Measurements from ENCODE around the gene TRIM68.

Gene TRIM68

GRCh38 chr11:4576880-4577279, 31.2 kb downstream of the TRIM68 start:
- Histone ChIP-seq H3K27ac (ENCODE audit: extremely low read depth, low read depth, low read length) (no peak overlapping the region), H3K4me1 (ENCODE audit: control insufficient read depth, insufficient read depth, low read length) (no peaks in the 10 kb centered on the region), H3K36me3 (ENCODE audit: control insufficient read depth in 2 of 2, insufficient read depth in 1 of 2, low read length in 2 of 2) (no peaks in the 10 kb centered on the region), H3K9me3 (ENCODE audit: control insufficient read depth, insufficient read depth, low read depth, low read length) (no peaks in the 10 kb centered on the region), H3K4me3 (ENCODE audit: low read depth, low read length) (no peak overlapping the region)
- CTCF ChIA-PET = interaction anchor here (0.6 to 0.8 kb wide), 2 partner anchors 395 to 478 kb away, joined by 3 read pairs; no protein-coding TSS in a partner anchor
- POLR2A ChIA-PET = interaction anchor here (1.0 kb wide), 1 partner anchor 32 kb away, joined by 3 read pairs; the partner anchor contains the start of gene TRIM68
- TF ChIP-seq ZNF239 (tag by site-specific recombination; IDR thresholded peaks at IDR 0.05) (no peak), SALL2 (tag by site-specific recombination; IDR thresholded peaks at IDR 0.05; ENCODE audit: borderline replicate concordance) (no peak), IKZF3 (tag by site-specific recombination; IDR thresholded peaks at IDR 0.05) (no peak), ZNF394 (tag by site-specific recombination; IDR thresholded peaks at IDR 0.05; ENCODE audit: borderline replicate concordance) (no peak), SCRT2 (tag by site-specific recombination; IDR thresholded peaks at IDR 0.05) (peak; percentile 70)
- TF ChIP-seq, protein P1, sequence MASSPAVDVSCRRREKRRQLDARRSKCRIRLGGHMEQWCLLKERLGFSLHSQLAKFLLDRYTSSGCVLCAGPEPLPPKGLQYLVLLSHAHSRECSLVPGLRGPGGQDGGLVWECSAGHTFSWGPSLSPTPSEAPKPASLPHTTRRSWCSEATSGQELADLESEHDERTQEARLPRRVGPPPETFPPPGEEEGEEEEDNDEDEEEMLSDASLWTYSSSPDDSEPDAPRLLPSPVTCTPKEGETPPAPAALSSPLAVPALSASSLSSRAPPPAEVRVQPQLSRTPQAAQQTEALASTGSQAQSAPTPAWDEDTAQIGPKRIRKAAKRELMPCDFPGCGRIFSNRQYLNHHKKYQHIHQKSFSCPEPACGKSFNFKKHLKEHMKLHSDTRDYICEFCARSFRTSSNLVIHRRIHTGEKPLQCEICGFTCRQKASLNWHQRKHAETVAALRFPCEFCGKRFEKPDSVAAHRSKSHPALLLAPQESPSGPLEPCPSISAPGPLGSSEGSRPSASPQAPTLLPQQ (tag by site-specific recombination; IDR thresholded peaks at IDR 0.05) = no peak

GRCh38 chr11:4569075-4569474, 39.0 kb downstream of the TRIM68 start:
- ChIA-PET CTCF (interaction anchor here (0.7 to 0.9 kb wide), 2 partner anchors 76 to 1784 kb away, joined by 3 read pairs; no protein-coding TSS in a partner anchor), POLR2A (no interaction called here)
- H3K4me3 ChIP-seq (ENCODE audit: low read depth, low read length) = no peak overlapping the region
- H3K9me3 ChIP-seq (ENCODE audit: control insufficient read depth, insufficient read depth, low read depth, low read length) = no peaks in the 10 kb centered on the region
- no peak for TF ChIP-seq ZNF302 (tag by site-specific recombination; IDR thresholded peaks at IDR 0.05; ENCODE audit: low read depth)
- TF ChIP-seq ZNF239 (tag by site-specific recombination; IDR thresholded peaks at IDR 0.05) = no peak
- TF ChIP-seq, protein P2, sequence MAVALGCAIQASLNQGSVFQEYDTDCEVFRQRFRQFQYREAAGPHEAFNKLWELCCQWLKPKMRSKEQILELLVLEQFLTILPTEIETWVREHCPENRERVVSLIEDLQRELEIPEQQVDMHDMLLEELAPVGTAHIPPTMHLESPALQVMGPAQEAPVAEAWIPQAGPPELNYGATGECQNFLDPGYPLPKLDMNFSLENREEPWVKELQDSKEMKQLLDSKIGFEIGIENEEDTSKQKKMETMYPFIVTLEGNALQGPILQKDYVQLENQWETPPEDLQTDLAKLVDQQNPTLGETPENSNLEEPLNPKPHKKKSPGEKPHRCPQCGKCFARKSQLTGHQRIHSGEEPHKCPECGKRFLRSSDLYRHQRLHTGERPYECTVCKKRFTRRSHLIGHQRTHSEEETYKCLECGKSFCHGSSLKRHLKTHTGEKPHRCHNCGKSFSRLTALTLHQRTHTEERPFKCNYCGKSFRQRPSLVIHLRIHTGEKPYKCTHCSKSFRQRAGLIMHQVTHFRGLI (tag by site-specific recombination; IDR thresholded peaks at IDR 0.05) = no peak
- TF ChIP-seq ZFP41 (tag by site-specific recombination; IDR thresholded peaks at IDR 0.05; ENCODE audit: borderline replicate concordance) = no peak
- no peak for TF ChIP-seq HOXA7 (CRISPR knock-in tag; IDR thresholded peaks at IDR 0.05; ENCODE audit: borderline replicate concordance)
- no peak for TF ChIP-seq GLI4 (tag by site-specific recombination; IDR thresholded peaks at IDR 0.05)
- TF ChIP-seq ZNF777 (tag by site-specific recombination; IDR thresholded peaks at IDR 0.05; ENCODE audit: borderline replicate concordance) = no peak
- TF ChIP-seq ZNF549 (tag by site-specific recombination; IDR thresholded peaks at IDR 0.05) = no peak
- TF ChIP-seq ZNF24 (tag by site-specific recombination; IDR thresholded peaks at IDR 0.05) = no peak
- TF ChIP-seq ZNF184 (tag by site-specific recombination; IDR thresholded peaks at IDR 0.05) = no peak
- no peak for TF ChIP-seq TCF7L2 (IDR thresholded peaks at IDR 0.05; ENCODE audit: borderline replicate concordance, low read depth, low read length)
- no peak for TF ChIP-seq ZNF121 (tag by site-specific recombination; IDR thresholded peaks at IDR 0.05)
- no peak for TF ChIP-seq ZNF138 (tag by site-specific recombination; IDR thresholded peaks at IDR 0.05; ENCODE audit: borderline replicate concordance)
- TF ChIP-seq ZBTB17 (tag by site-specific recombination; IDR thresholded peaks at IDR 0.05) = no peak
- no peak for TF ChIP-seq ZNF518A (tag by site-specific recombination; conservative IDR thresholded peaks at IDR 0.05; ENCODE audit: low read depth)
- TF ChIP-seq ZFHX2 (tag by site-specific recombination; conservative IDR thresholded peaks at IDR 0.05) = no peak
- no peak for TF ChIP-seq ZNF704 (tag by site-specific recombination; IDR thresholded peaks at IDR 0.05)
- TF ChIP-seq, protein P3, sequence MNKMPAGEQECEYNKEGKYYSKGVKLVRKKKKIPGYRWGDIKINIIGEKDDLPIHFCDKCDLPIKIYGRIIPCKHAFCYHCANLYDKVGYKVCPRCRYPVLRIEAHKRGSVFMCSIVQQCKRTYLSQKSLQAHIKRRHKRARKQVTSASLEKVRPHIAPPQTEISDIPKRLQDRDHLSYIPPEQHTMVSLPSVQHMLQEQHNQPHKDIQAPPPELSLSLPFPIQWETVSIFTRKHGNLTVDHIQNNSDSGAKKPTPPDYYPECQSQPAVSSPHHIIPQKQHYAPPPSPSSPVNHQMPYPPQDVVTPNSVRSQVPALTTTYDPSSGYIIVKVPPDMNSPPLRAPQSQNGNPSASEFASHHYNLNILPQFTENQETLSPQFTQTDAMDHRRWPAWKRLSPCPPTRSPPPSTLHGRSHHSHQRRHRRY (tag by site-specific recombination; IDR thresholded peaks at IDR 0.05) = no peak
- TF ChIP-seq ZNF677 (tag by site-specific recombination; IDR thresholded peaks at IDR 0.05) = no peak
- H3K4me1 ChIP-seq (ENCODE audit: control insufficient read depth, insufficient read depth, low read length) = no peaks in the 10 kb centered on the region
- H3K36me3 ChIP-seq (ENCODE audit: control insufficient read depth in 2 of 2, insufficient read depth in 1 of 2, low read length in 2 of 2) = no peaks in the 10 kb centered on the region
- H3K27ac ChIP-seq (ENCODE audit: extremely low read depth, low read depth, low read length) = no peak overlapping the region
